Activated T-cell treated with anti-CD3 and anti-CD28 coated beads for 24 hours (primary cell): ENCODE results near the gene TEX12.
"Not testable (repeated sequence)": the region's sequence is repeated elsewhere in the genome, so short reads cannot be mapped to it uniquely, and the experiment has no call there.

Experiments
- DNase-seq: peaks from one replicate; pipeline ENCODE4 v3.0.0-alpha.2; 2020; ENCODE audit warnings: low read depth

TEX12 gene

GRCh38 chr11:112167145-112167544, at the start of gene TEX12:
TEX12 (plus strand) TSS chr11:112167372; CDS start chr11:112169269, 1,897 bp downstream.
- no peak for DNase-seq

GRCh38 chr11:112118176-112118575, 49.0 kb upstream of the TEX12 start:
- no peak for DNase-seq

GRCh38 chr11:112121981-112122615, 45.1 kb upstream of the TEX12 start:
- no peak for DNase-seq

GRCh38 chr11:112123129-112123528, 44.0 kb upstream of the TEX12 start:
- no peak for DNase-seq

GRCh38 chr11:112127056-112127455, 40.1 kb upstream of the TEX12 start:
- no peak for DNase-seq

- no peak for DNase-seq
Measured at GRCh38 chr11:112128483-112129121, 38.6 kb upstream of the TEX12 start.

- no peak for DNase-seq
Measured at GRCh38 chr11:112129656-112130055, 37.5 kb upstream of the TEX12 start.

- DNase-seq: no peak
Measured at GRCh38 chr11:112132737-112133136, 34.4 kb upstream of the TEX12 start.

- DNase-seq: no peak
Measured at GRCh38 chr11:112134473-112134872, 32.7 kb upstream of the TEX12 start.

GRCh38 chr11:112143597-112143996, 23.6 kb upstream of the TEX12 start:
- DNase-seq: no peak

- no peak for DNase-seq
Measured at GRCh38 chr11:112150517-112150916, 16.7 kb upstream of the TEX12 start.

- no peak for DNase-seq
Measured at GRCh38 chr11:112156153-112156955, 10.8 kb upstream of the TEX12 start.

GRCh38 chr11:112156956-112157766, 10.0 kb upstream of the TEX12 start:
- DNase-seq: no peak

- DNase-seq: no peak
Measured at GRCh38 chr11:112159098-112160065, 7.8 kb upstream of the TEX12 start.

- DNase-seq: no peak
Measured at GRCh38 chr11:112160091-112160848, 6.9 kb upstream of the TEX12 start.

GRCh38 chr11:112161012-112161411, 6.2 kb upstream of the TEX12 start:
- no peak for DNase-seq

- not testable (repeated sequence) for DNase-seq
Measured at GRCh38 chr11:112162200-112162599, 5.0 kb upstream of the TEX12 start.

- no peak for DNase-seq
Measured at GRCh38 chr11:112162761-112163546, 4.2 kb upstream of the TEX12 start.
